Fibroblast of pulmonary artery (primary cell): ENCODE results near the gene TBC1D30.
"Not testable (repeated sequence)": the region's sequence is repeated elsewhere in the genome, so short reads cannot be mapped to it uniquely, and the experiment has no call there.

Experiments
- DNase-seq: peaks from one replicate; pipeline ENCODE4 v3.0.0-alpha.2; 2010; ENCODE audit warnings: low read depth
- H3K4me3 ChIP-seq: replicated peaks from 2 replicates; pipeline ENCODE4 v1.5.1; 2011; ENCODE audit warnings: low read depth, mild to moderate bottlenecking, control low read depth, low read length, moderate library complexity
- CTCF ChIP-seq: IDR thresholded peaks from 2 replicates; pipeline ENCODE4 v1.5.1; 2011; ENCODE audit warnings: mild to moderate bottlenecking, control low read depth, low read length, inconsistent platforms; ENCODE audit errors: missing control alignments

Gene TBC1D30

DNA sequence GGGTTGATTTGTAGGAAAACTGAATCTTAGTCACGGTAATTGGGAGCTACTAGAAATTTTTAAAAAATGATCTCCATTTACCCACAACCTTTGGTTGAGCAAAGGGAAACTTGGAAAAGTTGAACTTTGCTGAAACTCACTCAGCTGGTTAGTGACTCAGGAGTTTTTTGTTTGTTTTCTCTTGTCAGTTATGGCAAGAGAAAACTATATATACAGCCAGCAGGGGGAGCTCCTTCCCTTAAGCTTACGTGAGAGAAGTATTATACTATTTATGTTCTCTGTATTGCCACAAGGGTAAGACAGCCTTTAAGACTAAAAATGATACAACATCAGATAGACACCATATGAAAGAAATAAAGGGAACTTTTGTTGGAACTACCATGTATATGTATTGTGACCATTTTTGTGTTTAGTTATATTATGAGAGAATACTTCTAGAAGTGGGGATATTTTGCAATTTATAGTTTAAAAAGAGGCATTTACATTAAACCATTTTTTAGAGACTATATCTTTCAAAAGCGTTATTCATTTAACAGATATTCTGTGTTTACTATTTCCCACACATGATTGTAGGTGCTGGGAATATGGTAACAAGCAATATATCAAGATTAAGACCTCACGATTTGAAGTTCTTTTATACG lies 28.1 kb upstream of the TBC1D30 start:
- no peak overlapping the region for H3K4me3 ChIP-seq
- peak; percentile 92 for TF ChIP-seq CTCF
- peak; percentile 95 for DNase-seq

DNA sequence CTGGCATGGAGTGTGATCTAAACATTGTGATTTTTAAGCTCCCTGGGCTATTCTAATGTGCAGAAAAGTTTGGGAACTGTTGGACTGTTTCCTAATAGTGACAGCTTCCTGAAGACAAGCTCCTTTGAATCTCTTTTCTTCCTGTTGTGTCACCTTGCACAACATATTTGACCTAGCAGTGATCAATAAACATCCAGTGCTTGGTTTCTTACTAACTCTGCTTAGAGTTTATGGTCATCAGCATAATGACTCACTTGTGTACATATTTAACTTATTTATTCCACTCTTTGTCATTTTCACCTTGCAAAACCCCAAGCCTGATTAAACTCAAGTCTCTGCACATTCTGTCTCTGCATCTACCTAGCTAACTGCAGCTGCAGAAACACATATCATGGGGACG lies 27.3 kb upstream of the TBC1D30 start:
- no peak for TF ChIP-seq CTCF
- no peak overlapping the region for H3K4me3 ChIP-seq

GRCh38 chr12:64798165-64798564 lies 26.3 kb upstream of the TBC1D30 start:
- DNase-seq, result no peak
- no peak for TF ChIP-seq CTCF
- no peak overlapping the region for H3K4me3 ChIP-seq

More for the DNA sequence above, 27.3 kb upstream of the TBC1D30 start:
- DNase-seq, result no peak

DNA sequence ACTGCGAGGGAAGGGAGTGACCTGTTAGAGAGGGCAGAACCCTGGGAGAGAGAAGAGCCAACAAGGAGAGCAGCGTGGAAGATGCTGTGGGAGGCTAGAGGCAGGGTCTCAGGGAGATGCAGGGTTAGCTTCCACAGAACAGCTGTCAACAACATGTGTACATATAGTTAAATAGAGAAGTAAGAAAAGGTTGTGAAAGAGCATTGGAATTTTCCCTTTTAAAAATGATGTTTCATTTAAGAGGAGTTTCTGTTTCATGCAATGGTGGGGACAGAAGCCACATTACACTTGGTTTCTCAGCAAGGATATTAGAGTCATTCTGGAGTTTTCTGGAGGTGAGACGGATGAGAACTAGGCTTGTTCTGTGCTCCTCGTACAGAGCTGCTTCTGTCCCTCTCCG lies 23.8 kb upstream of the TBC1D30 start:
- no peak overlapping the region for H3K4me3 ChIP-seq
- no peak for DNase-seq
- no peak for TF ChIP-seq CTCF

DNA sequence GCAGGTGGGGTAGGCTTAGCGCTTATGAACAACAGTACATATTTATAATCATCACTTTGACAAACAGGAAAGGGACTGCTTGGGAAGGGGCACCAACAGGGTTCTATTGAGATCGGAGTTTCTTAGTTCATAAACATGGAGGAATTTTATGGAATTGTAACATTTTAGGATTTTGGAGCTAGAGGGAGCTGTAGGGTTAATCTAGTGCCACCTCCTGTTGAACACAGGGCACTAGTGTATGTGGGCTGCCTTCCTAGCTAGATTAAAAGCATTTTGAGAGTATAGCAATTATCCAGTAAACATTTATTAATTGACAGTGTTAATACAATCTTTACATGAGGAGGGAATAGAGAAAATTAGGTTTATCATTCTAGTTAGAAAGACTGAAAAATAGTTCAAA lies 23.1 kb upstream of the TBC1D30 start:
- peak; percentile 37 for TF ChIP-seq CTCF
- no peak overlapping the region for H3K4me3 ChIP-seq

GRCh38 chr12:64802180-64802775 lies 22.2 kb upstream of the TBC1D30 start:
- H3K4me3 ChIP-seq, result not testable (repeated sequence)
- DNase-seq, result peak; percentile 44
- peak; percentile 90 for TF ChIP-seq CTCF

More for the DNA sequence above, 23.1 kb upstream of the TBC1D30 start:
- no peak for DNase-seq

- no peak for TF ChIP-seq CTCF
- no peak overlapping the region for H3K4me3 ChIP-seq
- no peak for DNase-seq
Measured at GRCh38 chr12:64806173-64806572, 18.3 kb upstream of the TBC1D30 start.
